ENCODE measurements around the gene WDR62.

The WDR62 gene

GRCh38 chr19:36073121-36073876 is 18.6 kb downstream of the WDR62 start:
- FAIRE-seq = no peak
- DNase-seq (ENCODE audit: low spot score) = no peak

- no peak for DNase-seq (ENCODE audit: low spot score)
- no peak for FAIRE-seq
Observed at GRCh38 chr19:36079389-36079945, 24.8 kb downstream of the WDR62 start.

GRCh38 chr19:36081385-36081784 is 26.7 kb downstream of the WDR62 start:
- no peak for FAIRE-seq
- no peak for DNase-seq (ENCODE audit: low spot score)

GRCh38 chr19:36081894-36082293 is 27.2 kb downstream of the WDR62 start:
- no peak for DNase-seq (ENCODE audit: low spot score)
- no peak for FAIRE-seq

- no peak for FAIRE-seq
- no peak for DNase-seq (ENCODE audit: low spot score)
Observed at GRCh38 chr19:36082916-36083315, 28.2 kb downstream of the WDR62 start.

GRCh38 chr19:36084231-36085009 is 29.7 kb downstream of the WDR62 start:
- FAIRE-seq (no peak), DNase-seq (ENCODE audit: low spot score) (no peak)

- DNase-seq (ENCODE audit: low spot score) (no peak), FAIRE-seq (no peak)
Observed at GRCh38 chr19:36086326-36086725, 31.6 kb downstream of the WDR62 start.

- FAIRE-seq (no peak), DNase-seq (ENCODE audit: low spot score) (no peak)
Observed at GRCh38 chr19:36089847-36090246, 35.1 kb downstream of the WDR62 start.

- no peak for FAIRE-seq
- no peak for DNase-seq (ENCODE audit: low spot score)
Observed at GRCh38 chr19:36090910-36091695, 36.4 kb downstream of the WDR62 start.

GRCh38 chr19:36092566-36092965 is 37.9 kb downstream of the WDR62 start:
- no peak for DNase-seq (ENCODE audit: low spot score)
- FAIRE-seq = no peak

- no peak for FAIRE-seq
- no peak for DNase-seq (ENCODE audit: low spot score)
Observed at GRCh38 chr19:36093146-36093662, 38.5 kb downstream of the WDR62 start.

GRCh38 chr19:36093687-36094086 is 39.0 kb downstream of the WDR62 start:
- DNase-seq (ENCODE audit: low spot score) (no peak), FAIRE-seq (no peak)

- DNase-seq (ENCODE audit: low spot score) (no peak), FAIRE-seq (no peak)
Observed at GRCh38 chr19:36097036-36097435, 42.3 kb downstream of the WDR62 start.

GRCh38 chr19:36099166-36099785 is 44.6 kb downstream of the WDR62 start:
- DNase-seq (ENCODE audit: low spot score) = no peak
- no peak for FAIRE-seq

GRCh38 chr19:36100476-36100875 is 45.8 kb downstream of the WDR62 start:
- FAIRE-seq = no peak
- no peak for DNase-seq (ENCODE audit: low spot score)

- FAIRE-seq (no peak), DNase-seq (ENCODE audit: low spot score) (no peak)
Observed at GRCh38 chr19:36101550-36102327, 47.0 kb downstream of the WDR62 start.

GRCh38 chr19:36103040-36103626 is 48.4 kb downstream of the WDR62 start:
- DNase-seq (ENCODE audit: low spot score) (no peak), FAIRE-seq (no peak)

GRCh38 chr19:36103842-36104552 is 49.3 kb downstream of the WDR62 start:
- peak; percentile 11 for DNase-seq (ENCODE audit: low spot score)
- no peak for FAIRE-seq

GRCh38 chr19:36106441-36106840 is 51.7 kb downstream of the WDR62 start:
- DNase-seq (ENCODE audit: low spot score) (no peak), FAIRE-seq (no peak)

Data from RCC 7860 (cell line).